PC-3 (cell line): ENCODE results near the gene GXYLT2. TPM values are rescaled to one million over a fixed set of nuclear protein-coding genes. Genes with fewer than 3 reads are reported as not detected.
A peak's percentile ranks its signal among the peaks of the same experiment; 100 is the strongest.

Source experiments
- ATAC-seq: fragments of 200-7000 bp; cut with Tn5 transposase; 2 replicates; pipeline ENCODE4 v1.9.1; 2020; ENCODE audit warnings: mild to moderate bottlenecking, moderate library complexity
- BruUV-seq: library from RNA; stranded (reverse); fragments of 400-500 nt; replicated peaks from 2 replicates; lab custom pipeline; 2021; lab: Mats Ljungman, UMichigan
- CTCF ChIA-PET: fragments of 300-600 bp; sonication (Branson Sonifier 250); formaldehyde crosslinking; loops from one replicate; lab custom pipeline; 2022; ENCODE audit warnings: antibody characterized with exemption; lab: Charles Lee
- POLR2A ChIA-PET: fragments of 300-600 bp; sonication (Branson Sonifier 250); formaldehyde crosslinking; loops from one replicate; lab custom pipeline; 2022; ENCODE audit warnings: antibody characterized with exemption; ENCODE audit not compliant: unreplicated experiment; lab: Charles Lee
- DNase-seq: peaks from one replicate; pipeline ENCODE4 v3.0.0-alpha.2; 2015
- H2AFZ ChIP-seq: fragments of 300-600 bp; sonication (generic); 2 replicates; pipeline ENCODE4 v1.6.0; 2016; ENCODE audit warnings: antibody characterized with exemption, low read length
- H3F3A ChIP-seq: fragments of 300-600 bp; sonication (generic); one replicate; pipeline ENCODE4 v1.6.0; 2017; ENCODE audit warnings: antibody characterized with exemption, low read length, control low read depth, mild to moderate bottlenecking; ENCODE audit not compliant: unreplicated experiment
- H3K27ac ChIP-seq: fragments of 300-600 bp; sonication (generic); 2 replicates; pipeline ENCODE4 v1.5.1; 2016; ENCODE audit warnings: mild to moderate bottlenecking, low read length
- H3K27me3 ChIP-seq: fragments of 300-600 bp; sonication (generic); 2 replicates; pipeline ENCODE4 v1.6.1; 2016; ENCODE audit warnings: low read length, mixed read lengths
- H3K36me3 ChIP-seq: fragments of 300-600 bp; sonication (generic); 2 replicates; pipeline ENCODE4 v1.6.1; 2016; ENCODE audit warnings: low read depth, mixed run types, low read length, mixed read lengths
- H3K4me1 ChIP-seq: fragments of 300-600 bp; sonication (generic); 2 replicates; pipeline ENCODE4 v1.5.1; 2016; ENCODE audit warnings: low read length; ENCODE audit not compliant: insufficient read depth
- H3K4me2 ChIP-seq: fragments of 300-600 bp; sonication (generic); 2 replicates; pipeline ENCODE4 v1.6.0; 2016; ENCODE audit warnings: low read length
- H3K4me3 ChIP-seq: fragments of 300-600 bp; sonication (generic); 2 replicates; pipeline ENCODE4 v1.5.1; 2016; ENCODE audit warnings: mild to moderate bottlenecking, low read length, mixed read lengths
- H3K79me2 ChIP-seq: fragments of 300-600 bp; sonication (generic); 2 replicates; pipeline ENCODE4 v1.6.1; 2017; ENCODE audit warnings: low read length, mixed read lengths
- H3K9ac ChIP-seq: fragments of 300-600 bp; sonication (generic); 2 replicates; pipeline ENCODE4 v1.6.0; 2016; ENCODE audit warnings: mild to moderate bottlenecking, low read length
- H3K9me2 ChIP-seq: fragments of 300-600 bp; sonication (generic); replicated peaks from 2 replicates; pipeline ENCODE4 v1.6.1; 2016; ENCODE audit warnings: mixed run types, low read length, mixed read lengths
- H3K9me3 ChIP-seq: fragments of 300-600 bp; sonication (generic); 2 replicates; pipeline ENCODE4 v1.6.1; 2016; ENCODE audit warnings: low read length, mixed read lengths
- H4K20me1 ChIP-seq: fragments of 300-600 bp; sonication (generic); 2 replicates; pipeline ENCODE4 v1.6.1; 2016; ENCODE audit warnings: low read length, mixed read lengths
- CTCF ChIP-seq: fragments of 300-600 bp; sonication (generic); conservative IDR thresholded peaks from 2 replicates; pipeline ENCODE4 v1.5.1; 2017; ENCODE audit warnings: antibody characterized with exemption, low read depth, mild to moderate bottlenecking, low read length
- EZH2 ChIP-seq: fragments of 300-600 bp; sonication (generic); IDR thresholded peaks from one replicate; pipeline ENCODE4 v1.6.1; 2017; ENCODE audit warnings: antibody characterized with exemption, mild to moderate bottlenecking, low read length; ENCODE audit not compliant: unreplicated experiment
- EZH2phosphoT487 ChIP-seq: fragments of 300-600 bp; sonication (generic); IDR thresholded peaks from 2 replicates; pipeline ENCODE4 v1.6.1; 2018; ENCODE audit warnings: mild to moderate bottlenecking, antibody characterized with exemption, low read length, borderline replicate concordance
- intact Hi-C: fragments of 100-400 bp; cut with micrococcal nuclease; formaldehyde crosslinking; loops from 2 replicates; pipeline ENCODE4 v1.9.0; 2023
- total RNA-seq: library from RNA; depleted of rRNA; stranded (reverse); fragments of >200 nt; gene quantifications from 2 replicates; pipeline ENCODE4 v1.2.3, GENCODE V29; 2014

Gene GXYLT2
- total RNA-seq, 1 experiment from 2014 or later = 12.6 TPM

- Histone ChIP-seq H3K79me2 (no peaks in the 10 kb centered on the region), H3K4me3 (peak overlapping the region; percentile 76), H3K9ac (peak overlapping the region; percentile 1; the same call in 1 of the 2 replicates), H3K4me1 (peaks cover 39% of the 10 kb centered on the region), H3K27me3 (no peaks in the 10 kb centered on the region), H2AFZ (peak overlapping the region; percentile 98), H3K36me3 (no peaks in the 10 kb centered on the region), H3K9me2 (no peaks in the 10 kb centered on the region), H3K27ac (no peak overlapping the region), H3K4me2 (peak overlapping the region; percentile 85), H3K9me3 (no peaks in the 10 kb centered on the region), H3F3A (peaks cover 2% of the 10 kb centered on the region), H4K20me1 (no peaks in the 10 kb centered on the region)
- ChIA-PET CTCF (interaction anchor here (1.9 kb wide), 1 partner anchor 36 kb away, joined by 7 read pairs; no protein-coding TSS in a partner anchor), POLR2A (interaction anchor here (0.6 to 1.0 kb wide), 4 partner anchors 11 to 25 kb away, joined by 3 to 25 read pairs (median 4); no protein-coding TSS in a partner anchor)
- intact Hi-C loops = loop anchor here (1.0 to 5.0 kb wide), 2 partner anchors 36 to 50 kb away; no protein-coding TSS in a partner anchor
- TF ChIP-seq EZH2 (no peak), CTCF (no peak), EZH2phosphoT487 (no peak)
- no TSS peak for BruUV-seq
- peak; percentile 31 for DNase-seq
- peak; percentile 16 for ATAC-seq
Observed at GRCh38 chr3:72887343-72887704, 522 bp upstream of the GXYLT2 start.

GRCh38 chr3:72888546-72889309 lies 882 bp downstream of the GXYLT2 start:
- POLR2A ChIA-PET = no interaction called here
- no peak overlapping the region for H3K27ac ChIP-seq
- intact Hi-C loops = loop anchor here (5.0 kb wide), 1 partner anchor 49 kb away; no protein-coding TSS in a partner anchor

More at GRCh38 chr3:72888546-72889309, 882 bp downstream of the GXYLT2 start:
- Histone ChIP-seq H4K20me1 (no peaks in the 10 kb centered on the region), H3K27me3 (no peaks in the 10 kb centered on the region), H3K79me2 (no peaks in the 10 kb centered on the region), H3K9me2 (no peaks in the 10 kb centered on the region), H3K4me3 (peak overlapping the region; percentile 70), H2AFZ (peak overlapping the region; percentile 71), H3K36me3 (no peaks in the 10 kb centered on the region), H3K4me2 (peak overlapping the region; percentile 80), H3K4me1 (peaks cover 47% of the 10 kb centered on the region), H3F3A (peaks cover 4% of the 10 kb centered on the region), H3K9ac (no peak overlapping the region), H3K9me3 (no peaks in the 10 kb centered on the region)
- peak; percentile 29 for DNase-seq
- TF ChIP-seq EZH2phosphoT487 (no peak), CTCF (no peak), EZH2 (no peak)
- TSS peak; percentile 52 for BruUV-seq
- CTCF ChIA-PET = interaction anchor here (1.9 kb wide), 1 partner anchor 37 kb away, joined by 7 read pairs; no protein-coding TSS in a partner anchor
- no peak; the same call in 1 of the 2 replicates for ATAC-seq
